ENCODE measurements around the gene WIPI1. TPM values are rescaled to one million over a fixed set of nuclear protein-coding genes. Genes with fewer than 3 reads are reported as not detected.

WIPI1 gene
- total RNA-seq, 4 donors from 2014 or later, result 71.4 to 131 (median 77.2) TPM

DNA sequence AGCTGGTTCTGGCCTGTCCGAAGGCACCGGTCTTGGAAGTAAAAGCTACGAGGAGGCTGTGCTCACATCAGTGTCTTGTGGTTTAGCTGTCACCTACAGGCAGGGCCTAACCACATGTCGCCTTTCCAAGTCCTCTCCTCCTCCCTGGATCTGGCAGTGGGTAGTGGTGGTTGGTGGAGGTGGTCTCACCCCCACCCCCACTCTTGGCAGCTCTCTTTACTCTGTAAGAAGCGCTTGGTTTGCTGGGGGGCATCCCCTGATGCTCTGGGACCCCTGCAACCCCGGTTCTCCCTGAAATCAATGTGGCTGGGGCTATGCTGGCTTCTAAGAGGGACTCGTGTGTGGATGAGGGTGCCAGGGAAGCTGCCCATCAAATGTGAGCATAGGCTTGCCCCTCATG lies 68.3 kb downstream of the WIPI1 start:
- 65 to 88% methylated on average over 7 of the region's 7 CpGs for WGBS, 2 donors
- Histone ChIP-seq H3K4me1 (peaks cover 0 to 12% (median 3%) of the 10 kb centered on the region in 4 donors), H3K9me3 (no peaks in the 10 kb centered on the region), H3K4me3 (no peak overlapping the region), H3K27ac (no peak overlapping the region), H3K27me3 (no peaks in the 10 kb centered on the region), H3K36me3 (peaks cover 0 to 9% (median 0%) of the 10 kb centered on the region in 3 donors)
- TF ChIP-seq POLR2A (IDR thresholded peaks at IDR 0.05) (no peak), EP300 (IDR thresholded peaks at IDR 0.05) (no peak)
- TF ChIP-seq, protein P1, sequence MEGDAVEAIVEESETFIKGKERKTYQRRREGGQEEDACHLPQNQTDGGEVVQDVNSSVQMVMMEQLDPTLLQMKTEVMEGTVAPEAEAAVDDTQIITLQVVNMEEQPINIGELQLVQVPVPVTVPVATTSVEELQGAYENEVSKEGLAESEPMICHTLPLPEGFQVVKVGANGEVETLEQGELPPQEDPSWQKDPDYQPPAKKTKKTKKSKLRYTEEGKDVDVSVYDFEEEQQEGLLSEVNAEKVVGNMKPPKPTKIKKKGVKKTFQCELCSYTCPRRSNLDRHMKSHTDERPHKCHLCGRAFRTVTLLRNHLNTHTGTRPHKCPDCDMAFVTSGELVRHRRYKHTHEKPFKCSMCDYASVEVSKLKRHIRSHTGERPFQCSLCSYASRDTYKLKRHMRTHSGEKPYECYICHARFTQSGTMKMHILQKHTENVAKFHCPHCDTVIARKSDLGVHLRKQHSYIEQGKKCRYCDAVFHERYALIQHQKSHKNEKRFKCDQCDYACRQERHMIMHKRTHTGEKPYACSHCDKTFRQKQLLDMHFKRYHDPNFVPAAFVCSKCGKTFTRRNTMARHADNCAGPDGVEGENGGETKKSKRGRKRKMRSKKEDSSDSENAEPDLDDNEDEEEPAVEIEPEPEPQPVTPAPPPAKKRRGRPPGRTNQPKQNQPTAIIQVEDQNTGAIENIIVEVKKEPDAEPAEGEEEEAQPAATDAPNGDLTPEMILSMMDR (IDR thresholded peaks at IDR 0.05), result no peak
- DNase-seq (ENCODE audit: low spot score in 2 of 2), result no peak

DNA sequence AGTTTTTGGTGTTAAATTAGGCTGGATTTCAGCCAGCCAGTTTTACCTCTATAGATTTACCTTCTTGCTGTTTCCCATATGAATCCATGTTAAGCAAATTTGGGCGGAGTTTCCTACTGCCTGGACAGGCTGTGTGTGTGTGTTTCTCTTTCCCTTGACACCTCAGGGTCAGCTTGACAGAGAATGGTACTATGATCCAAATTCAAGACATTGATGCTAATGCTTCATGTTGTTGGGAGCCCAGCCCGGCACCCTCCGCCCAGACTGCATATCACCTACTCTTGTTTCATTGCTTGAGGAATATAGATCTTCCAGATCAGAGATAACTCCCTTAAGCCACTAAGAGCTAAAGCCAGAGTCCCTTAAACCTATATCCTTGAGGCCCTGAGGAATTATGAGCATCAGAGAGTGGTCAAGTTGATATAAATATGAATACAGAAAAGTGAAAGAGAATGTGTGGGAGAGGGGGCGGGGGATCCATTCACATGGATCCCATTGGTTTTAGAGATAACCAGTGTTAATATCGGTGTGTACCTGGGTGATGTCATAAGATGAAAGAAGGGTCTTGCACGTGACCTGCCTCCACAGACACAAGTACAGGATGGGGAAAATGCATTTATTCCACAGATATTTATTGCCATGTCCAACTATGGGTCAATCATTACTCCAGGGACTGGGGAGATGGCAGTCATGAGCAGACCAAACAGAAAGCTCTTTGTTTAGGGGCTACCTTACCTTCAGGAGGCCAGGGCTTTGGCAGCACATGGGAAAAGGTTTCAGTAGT lies 69.7 kb downstream of the WIPI1 start:
- TF ChIP-seq, protein P1 (IDR thresholded peaks at IDR 0.05), result no peak
- no peak for TF ChIP-seq EP300 (IDR thresholded peaks at IDR 0.05)
- TF ChIP-seq POLR2A (IDR thresholded peaks at IDR 0.05), result no peak
- Histone ChIP-seq H3K9me3 (no peaks in the 10 kb centered on the region), H3K4me1 (peaks cover 0 to 26% (median 9%) of the 10 kb centered on the region in 4 donors), H3K27me3 (no peaks in the 10 kb centered on the region), H3K4me3 (no peak overlapping the region), H3K27ac (no peak overlapping the region), H3K36me3 (peaks cover 0 to 4% (median 0%) of the 10 kb centered on the region in 3 donors)
- DNase-seq (ENCODE audit: low spot score in 2 of 2), result no peak
- WGBS, 2 donors, result 94% methylated on average over 6 of the region's 6 CpGs

- no peaks in the 10 kb centered on the region for H3K36me3 ChIP-seq
- TF ChIP-seq, protein P1 (IDR thresholded peaks at IDR 0.05), result no peak
- TF ChIP-seq EP300 (IDR thresholded peaks at IDR 0.05) (no peak), POLR2A (IDR thresholded peaks at IDR 0.05) (no peak)
- WGBS, 2 donors, result 90 to 92% methylated on average over 8 of the region's 8 CpGs
- H3K27me3 ChIP-seq, result no peaks in the 10 kb centered on the region
- H3K4me1 ChIP-seq, result peaks cover 0 to 26% (median 9%) of the 10 kb centered on the region in 4 donors
- H3K4me3 ChIP-seq, result no peak overlapping the region
- H3K27ac ChIP-seq, result peak overlapping the region in 1 of 4 donors; percentile 20
- H3K9me3 ChIP-seq, result no peaks in the 10 kb centered on the region
- no peak for DNase-seq (ENCODE audit: low spot score in 2 of 2)
These were observed 71.6 kb downstream of the WIPI1 start for GRCh38 chr17:68385490-68386215.

GRCh38 chr17:68384941-68385340 lies 72.4 kb downstream of the WIPI1 start:
- H3K27ac ChIP-seq, result peak overlapping the region in 2 of 4 donors; percentile 21 to 65
- 85 to 94% methylated on average over 4 of the region's 4 CpGs for WGBS, 2 donors
- H3K27me3 ChIP-seq, result no peaks in the 10 kb centered on the region
- H3K4me1 ChIP-seq, result peaks cover 0 to 26% (median 9%) of the 10 kb centered on the region in 4 donors
- DNase-seq (ENCODE audit: low spot score in 2 of 2), result no peak
- no peak for TF ChIP-seq EP300 (IDR thresholded peaks at IDR 0.05)
- TF ChIP-seq, protein P1 (IDR thresholded peaks at IDR 0.05), result no peak
- no peak for TF ChIP-seq POLR2A (IDR thresholded peaks at IDR 0.05)
- no peak overlapping the region for H3K4me3 ChIP-seq
- H3K36me3 ChIP-seq, result no peaks in the 10 kb centered on the region
- H3K9me3 ChIP-seq, result no peaks in the 10 kb centered on the region

GRCh38 chr17:68384471-68384870 lies 72.8 kb downstream of the WIPI1 start:
- H3K27ac ChIP-seq, result peak overlapping the region in 2 of 4 donors; percentile 54 to 65
- no peak for DNase-seq (ENCODE audit: low spot score in 2 of 2)
- no peaks in the 10 kb centered on the region for H3K27me3 ChIP-seq
- peaks cover 0 to 30% (median 9%) of the 10 kb centered on the region in 4 donors for H3K4me1 ChIP-seq
- H3K9me3 ChIP-seq, result no peaks in the 10 kb centered on the region
- 46 to 56% methylated on average over 1 of the region's 1 CpG for WGBS, 2 donors
- TF ChIP-seq EP300 (IDR thresholded peaks at IDR 0.05), result no peak
- TF ChIP-seq, protein P1 (IDR thresholded peaks at IDR 0.05), result no peak
- TF ChIP-seq POLR2A (IDR thresholded peaks at IDR 0.05), result no peak
- H3K36me3 ChIP-seq, result no peaks in the 10 kb centered on the region
- H3K4me3 ChIP-seq, result no peak overlapping the region

All from tibial nerve (tissue), 4 donors.